GM19099 (cell line): Measurements from ENCODE around the gene TRAK1.

Source experiments
- POLR2A ChIP-seq: IDR thresholded peaks from 3 replicates; pipeline ENCODE4 v1.6.1; 2011; ENCODE audit warnings: low read depth; ENCODE audit not compliant: insufficient read length; ENCODE audit errors: extremely low read depth

TRAK1 gene

GRCh38 chr3:42090973-42091731 lies at the start of gene TRAK1:
TSS of gene TRAK1 (plus strand) at chr3:42091357. CDS start at chr3:42091470, 113 bp downstream.
- TF ChIP-seq POLR2A = no peak

DNA sequence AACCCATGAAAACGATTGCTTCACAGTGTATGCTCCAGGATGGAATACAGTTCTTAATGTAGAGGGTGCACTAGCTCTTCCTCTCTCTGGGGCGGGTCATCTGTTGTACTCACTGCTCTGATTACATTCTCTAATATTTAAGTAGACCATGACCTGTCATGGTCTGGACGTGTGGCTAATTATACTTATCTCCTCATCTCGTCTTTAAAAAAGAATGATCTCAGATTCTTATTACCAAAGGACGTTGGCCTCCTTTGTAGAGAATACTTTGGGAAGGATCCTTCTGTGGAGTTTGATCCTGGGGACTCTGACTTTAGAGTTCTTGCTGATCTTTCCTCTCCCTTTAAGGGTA lies 48.4 kb upstream of the TRAK1 start:
- TF ChIP-seq POLR2A = no peak

GRCh38 chr3:42043099-42043813 lies 47.9 kb upstream of the TRAK1 start:
- TF ChIP-seq POLR2A = no peak

GRCh38 chr3:42045708-42046243 lies 45.4 kb upstream of the TRAK1 start:
- TF ChIP-seq POLR2A = no peak

DNA sequence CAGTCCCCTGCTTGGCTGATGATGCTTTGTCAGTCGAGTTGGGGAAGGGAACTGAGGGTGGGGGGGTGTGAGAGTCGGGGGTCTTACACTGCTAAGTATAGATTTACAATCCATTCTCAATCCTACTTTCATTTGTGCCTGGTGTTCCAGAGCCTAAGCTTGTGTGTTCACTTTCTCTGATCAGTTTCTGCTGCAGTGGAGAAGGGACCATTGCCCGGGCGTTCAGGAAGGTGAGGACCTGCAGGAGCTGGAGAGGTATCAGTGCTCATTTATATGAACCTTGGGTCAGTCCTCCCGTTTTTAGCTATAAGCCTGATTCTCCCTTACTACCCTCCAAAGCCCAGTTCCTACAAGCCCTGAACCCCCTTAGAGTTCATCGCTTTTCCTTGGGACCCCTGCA lies 41.0 kb upstream of the TRAK1 start:
- no peak for TF ChIP-seq POLR2A

- no peak for TF ChIP-seq POLR2A
Observed at GRCh38 chr3:42051384-42052131, 39.6 kb upstream of the TRAK1 start.

GRCh38 chr3:42052132-42052483 lies 39.0 kb upstream of the TRAK1 start:
- no peak for TF ChIP-seq POLR2A

DNA sequence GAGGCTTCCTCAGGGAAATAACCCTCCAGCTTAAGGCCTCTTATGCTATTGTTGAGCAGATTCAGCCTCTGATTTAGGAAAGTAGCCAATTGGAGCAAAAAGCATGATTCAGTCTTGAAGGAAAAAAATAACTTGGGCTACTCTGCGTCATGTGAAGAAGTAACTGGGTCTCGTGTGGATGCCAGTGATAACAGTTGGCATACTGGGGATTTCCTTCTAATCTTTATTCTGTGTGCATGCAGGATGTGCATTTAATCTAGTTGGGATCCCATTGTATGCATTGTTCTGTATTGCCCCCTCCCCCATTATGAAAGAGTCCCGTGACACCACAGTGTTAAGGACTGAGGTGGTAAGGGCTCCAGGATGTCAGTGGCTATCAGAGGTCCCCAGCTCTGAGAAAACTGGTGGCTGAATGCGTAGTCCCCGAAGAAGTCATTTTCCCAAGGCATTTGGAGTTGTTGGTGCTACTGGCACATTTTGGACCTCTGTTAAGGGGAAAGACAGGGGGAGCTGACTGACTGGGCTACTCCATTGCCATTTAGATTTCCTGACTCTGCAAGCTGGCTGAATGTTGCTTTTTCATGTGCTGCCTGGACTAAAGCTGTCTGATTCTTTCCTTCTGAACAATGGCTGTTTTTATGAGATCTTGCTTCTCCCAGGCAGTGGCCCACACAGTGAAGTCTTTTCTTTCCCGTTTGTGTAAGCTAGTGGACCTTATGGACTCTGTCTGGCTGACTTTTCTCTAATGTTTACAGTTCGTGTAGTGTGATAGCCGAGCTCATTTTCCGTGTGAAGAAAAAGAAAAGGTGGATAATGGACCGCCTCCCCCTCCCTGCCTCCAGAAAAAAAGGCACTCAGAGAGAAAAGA lies 38.4 kb upstream of the TRAK1 start:
- no peak for TF ChIP-seq POLR2A

DNA sequence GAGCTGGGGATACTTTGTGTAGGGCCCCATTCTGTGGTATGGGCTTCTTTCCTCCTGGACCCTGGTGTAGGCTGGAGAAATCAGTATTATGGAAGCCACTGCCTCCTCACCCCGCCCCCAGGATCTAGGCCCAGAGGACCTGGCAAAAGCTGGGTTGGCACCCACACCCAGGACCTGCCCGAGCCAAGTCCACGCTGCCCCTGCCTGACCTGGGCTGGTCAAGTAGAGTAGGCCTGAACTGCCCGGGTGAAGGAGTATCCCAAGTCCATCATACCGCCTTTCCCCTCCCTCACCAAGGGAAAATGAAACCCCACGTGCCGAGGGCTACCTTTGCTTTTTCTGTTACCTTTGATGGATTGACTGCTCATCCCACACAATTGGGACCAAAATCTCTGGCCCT lies 37.7 kb upstream of the TRAK1 start:
- TF ChIP-seq POLR2A = no peak

- no peak for TF ChIP-seq POLR2A
Observed at GRCh38 chr3:42055291-42055690, 35.9 kb upstream of the TRAK1 start.

- TF ChIP-seq POLR2A = no peak
Observed at GRCh38 chr3:42056840-42057239, 34.3 kb upstream of the TRAK1 start.

GRCh38 chr3:42057561-42058211 lies 33.5 kb upstream of the TRAK1 start:
- TF ChIP-seq POLR2A = no peak

DNA sequence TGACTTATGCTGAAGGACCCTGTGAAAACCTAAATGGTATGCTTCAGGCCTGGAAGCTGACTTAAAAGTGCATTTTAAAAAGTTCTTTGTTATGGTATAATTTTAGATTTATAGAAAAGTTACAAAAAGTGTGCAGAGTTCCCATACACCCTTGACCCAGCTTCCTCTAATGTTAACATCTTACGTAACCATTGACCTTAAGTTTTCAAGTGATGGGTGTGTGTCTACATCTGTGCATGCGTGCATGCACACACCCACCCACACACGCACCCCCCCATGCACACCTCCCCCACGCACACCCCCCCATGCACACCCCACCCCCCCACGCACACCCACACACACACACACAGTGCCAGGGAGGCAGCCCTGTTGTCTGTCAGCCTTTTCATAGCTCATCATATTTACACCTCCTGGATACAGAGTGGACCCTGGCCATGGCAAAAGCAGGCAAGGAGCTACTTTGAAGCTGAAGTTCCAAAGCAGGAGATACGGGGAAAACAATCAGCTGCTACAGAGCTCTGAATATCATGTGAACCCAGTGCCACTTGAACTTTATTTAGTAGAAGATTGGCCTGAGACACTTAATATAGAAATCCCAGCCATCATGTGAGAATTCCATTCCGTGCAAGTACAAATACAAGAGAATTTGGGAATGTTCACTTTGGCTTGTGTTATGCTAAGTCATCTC lies 30.0 kb upstream of the TRAK1 start:
- no peak for TF ChIP-seq POLR2A
